Measurements from ENCODE around the gene EFCAB6.

Gene EFCAB6

DNA sequence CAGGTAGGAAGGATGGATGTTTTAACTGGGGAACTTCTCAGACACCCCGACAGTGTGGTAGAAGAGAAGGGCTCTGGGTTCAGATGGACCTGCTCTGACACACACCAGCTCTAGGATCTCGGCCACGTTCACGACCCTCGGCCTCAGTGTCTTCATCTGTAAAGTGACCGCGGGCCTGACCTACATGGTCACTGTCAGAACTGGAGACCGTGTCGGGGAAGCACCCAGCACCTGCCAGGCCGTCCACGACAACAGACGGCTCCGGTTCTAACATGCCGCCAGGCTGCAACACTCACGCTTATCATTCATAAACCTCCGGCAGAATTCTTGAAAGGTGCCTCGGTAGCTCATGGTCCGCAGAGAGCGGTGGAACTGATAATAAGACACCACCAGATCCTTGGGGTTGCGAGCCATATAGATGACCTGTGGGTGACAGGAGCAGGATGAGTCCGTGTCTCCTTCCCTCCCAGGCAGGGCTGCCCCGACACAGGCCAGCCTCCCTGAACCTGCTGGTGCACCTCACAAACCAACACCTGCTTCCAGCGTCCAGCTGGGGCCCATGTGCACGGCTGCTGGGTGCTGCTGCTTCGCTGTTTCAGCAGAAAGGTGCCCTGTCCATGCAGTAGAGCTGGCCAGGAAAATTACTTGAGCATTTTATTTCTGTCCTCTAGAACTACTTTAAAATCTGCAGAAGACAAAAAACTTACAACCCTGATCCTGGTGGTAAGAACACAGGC is 26.6 kb upstream of the EFCAB6 start:
- no peaks in the 10 kb centered on the region for H3K9me3 ChIP-seq (ENCODE audit: low read length)
- no peaks in the 10 kb centered on the region for H3K9me2 ChIP-seq (ENCODE audit: low read depth, low read length)
- H3K27me3 ChIP-seq (ENCODE audit: insufficient read depth, low read length) = 0 out of 2 replicates have a peak, but pooled peaks cover 4% of the 10 kb centered on the region
- H3K4me3 ChIP-seq (ENCODE audit: low read depth, low read length, poor library complexity, severe bottlenecking) = no peak overlapping the region
- H3K4me1 ChIP-seq (ENCODE audit: insufficient read depth, low read length, severe bottlenecking) = no peaks in the 10 kb centered on the region
- H4K20me1 ChIP-seq (ENCODE audit: insufficient read depth, low read length) = no peaks in the 10 kb centered on the region
- no peak overlapping the region for H3K9ac ChIP-seq (ENCODE audit: low read length)
- no peaks in the 10 kb centered on the region for H3F3A ChIP-seq (ENCODE audit: insufficient read depth, low read length)
- TF ChIP-seq, protein P1, sequence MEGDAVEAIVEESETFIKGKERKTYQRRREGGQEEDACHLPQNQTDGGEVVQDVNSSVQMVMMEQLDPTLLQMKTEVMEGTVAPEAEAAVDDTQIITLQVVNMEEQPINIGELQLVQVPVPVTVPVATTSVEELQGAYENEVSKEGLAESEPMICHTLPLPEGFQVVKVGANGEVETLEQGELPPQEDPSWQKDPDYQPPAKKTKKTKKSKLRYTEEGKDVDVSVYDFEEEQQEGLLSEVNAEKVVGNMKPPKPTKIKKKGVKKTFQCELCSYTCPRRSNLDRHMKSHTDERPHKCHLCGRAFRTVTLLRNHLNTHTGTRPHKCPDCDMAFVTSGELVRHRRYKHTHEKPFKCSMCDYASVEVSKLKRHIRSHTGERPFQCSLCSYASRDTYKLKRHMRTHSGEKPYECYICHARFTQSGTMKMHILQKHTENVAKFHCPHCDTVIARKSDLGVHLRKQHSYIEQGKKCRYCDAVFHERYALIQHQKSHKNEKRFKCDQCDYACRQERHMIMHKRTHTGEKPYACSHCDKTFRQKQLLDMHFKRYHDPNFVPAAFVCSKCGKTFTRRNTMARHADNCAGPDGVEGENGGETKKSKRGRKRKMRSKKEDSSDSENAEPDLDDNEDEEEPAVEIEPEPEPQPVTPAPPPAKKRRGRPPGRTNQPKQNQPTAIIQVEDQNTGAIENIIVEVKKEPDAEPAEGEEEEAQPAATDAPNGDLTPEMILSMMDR (IDR thresholded peaks at IDR 0.05; ENCODE audit: low read length) = no peak
- no peak for TF ChIP-seq EZH2 (IDR thresholded peaks at IDR 0.05; ENCODE audit: borderline replicate concordance, low read length)
- no peak overlapping the region for H3K4me2 ChIP-seq (ENCODE audit: low read length)
- H3K79me2 ChIP-seq (ENCODE audit: insufficient read depth, low read length) = no peaks in the 10 kb centered on the region
- no peak overlapping the region for H3K27ac ChIP-seq (ENCODE audit: low read depth, low read length, poor library complexity, severe bottlenecking)
- no peaks in the 10 kb centered on the region for H3K36me3 ChIP-seq (ENCODE audit: insufficient read depth, low read length)
- no peak overlapping the region for H2AFZ ChIP-seq (ENCODE audit: low read length)

DNA sequence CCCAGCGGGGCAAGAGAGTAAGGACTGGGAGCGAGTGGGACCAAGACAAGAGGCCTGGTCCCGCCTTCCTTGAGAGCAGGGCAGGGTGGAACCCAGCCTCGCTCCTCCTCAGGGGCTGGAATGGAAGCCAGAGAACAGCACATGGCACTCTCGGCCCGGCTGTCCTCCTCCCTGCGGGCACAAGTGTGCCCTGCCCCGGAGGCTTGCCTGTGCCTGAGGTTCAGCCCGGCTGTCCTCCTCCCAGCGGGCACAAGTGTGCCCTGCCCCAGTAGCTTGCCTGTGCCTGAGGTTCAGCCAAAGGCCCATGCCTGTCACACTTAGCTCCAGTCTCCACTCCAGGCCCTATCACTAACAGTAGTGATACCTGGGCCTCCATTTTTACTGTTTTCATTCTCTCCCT is 26.1 kb upstream of the EFCAB6 start:
- H3K4me3 ChIP-seq (ENCODE audit: low read depth, low read length, poor library complexity, severe bottlenecking) = no peak overlapping the region

DNA sequence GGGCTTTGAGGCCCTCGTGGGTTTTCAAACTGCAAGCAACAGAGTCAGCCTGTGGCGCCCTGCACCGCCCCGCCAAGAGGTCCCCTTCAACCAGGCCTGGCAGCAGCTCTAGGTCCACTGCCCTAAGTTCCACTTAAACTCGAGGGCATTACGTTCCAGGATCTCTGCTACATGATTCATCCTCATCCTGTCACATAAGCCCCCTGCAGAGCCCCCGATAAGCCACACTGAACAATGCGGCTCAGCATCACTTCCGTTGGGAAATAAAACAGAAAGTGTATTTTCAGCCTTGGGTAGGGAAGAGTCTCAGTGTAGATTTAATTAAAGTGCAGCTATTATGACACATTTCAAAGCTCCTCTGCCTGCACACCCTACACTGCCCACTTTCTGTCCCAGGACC is 25.6 kb upstream of the EFCAB6 start:
- Histone ChIP-seq H3K79me2 (ENCODE audit: insufficient read depth, low read length) (no peaks in the 10 kb centered on the region), H3K4me3 (ENCODE audit: low read depth, low read length, poor library complexity, severe bottlenecking) (no peak overlapping the region), H3K9me3 (ENCODE audit: low read length) (no peaks in the 10 kb centered on the region), H3K27ac (ENCODE audit: low read depth, low read length, poor library complexity, severe bottlenecking) (no peak overlapping the region), H3K9ac (ENCODE audit: low read length) (no peak overlapping the region), H3K4me2 (ENCODE audit: low read length) (no peak overlapping the region), H3F3A (ENCODE audit: insufficient read depth, low read length) (no peaks in the 10 kb centered on the region), H4K20me1 (ENCODE audit: insufficient read depth, low read length) (no peaks in the 10 kb centered on the region), H3K9me2 (ENCODE audit: low read depth, low read length) (no peaks in the 10 kb centered on the region), H3K4me1 (ENCODE audit: insufficient read depth, low read length, severe bottlenecking) (no peaks in the 10 kb centered on the region), H3K27me3 (ENCODE audit: insufficient read depth, low read length) (0 out of 2 replicates have a peak, but pooled peaks cover 4% of the 10 kb centered on the region), H2AFZ (ENCODE audit: low read length) (no peak overlapping the region), H3K36me3 (ENCODE audit: insufficient read depth, low read length) (no peaks in the 10 kb centered on the region)
- TF ChIP-seq, protein P1 (IDR thresholded peaks at IDR 0.05; ENCODE audit: low read length) = no peak
- TF ChIP-seq EZH2 (IDR thresholded peaks at IDR 0.05; ENCODE audit: borderline replicate concordance, low read length) = no peak

More for the DNA sequence above, 26.1 kb upstream of the EFCAB6 start:
- H3K4me2 ChIP-seq (ENCODE audit: low read length) = no peak overlapping the region
- no peaks in the 10 kb centered on the region for H4K20me1 ChIP-seq (ENCODE audit: insufficient read depth, low read length)
- no peaks in the 10 kb centered on the region for H3K9me3 ChIP-seq (ENCODE audit: low read length)
- no peaks in the 10 kb centered on the region for H3K36me3 ChIP-seq (ENCODE audit: insufficient read depth, low read length)
- no peak overlapping the region for H2AFZ ChIP-seq (ENCODE audit: low read length)
- 0 out of 2 replicates have a peak, but pooled peaks cover 4% of the 10 kb centered on the region for H3K27me3 ChIP-seq (ENCODE audit: insufficient read depth, low read length)
- TF ChIP-seq EZH2 (IDR thresholded peaks at IDR 0.05; ENCODE audit: borderline replicate concordance, low read length) = no peak
- TF ChIP-seq, protein P1 (IDR thresholded peaks at IDR 0.05; ENCODE audit: low read length) = no peak
- no peaks in the 10 kb centered on the region for H3F3A ChIP-seq (ENCODE audit: insufficient read depth, low read length)
- no peak overlapping the region for H3K9ac ChIP-seq (ENCODE audit: low read length)
- H3K9me2 ChIP-seq (ENCODE audit: low read depth, low read length) = no peaks in the 10 kb centered on the region
- no peak overlapping the region for H3K27ac ChIP-seq (ENCODE audit: low read depth, low read length, poor library complexity, severe bottlenecking)
- H3K79me2 ChIP-seq (ENCODE audit: insufficient read depth, low read length) = no peaks in the 10 kb centered on the region
- no peaks in the 10 kb centered on the region for H3K4me1 ChIP-seq (ENCODE audit: insufficient read depth, low read length, severe bottlenecking)
